K562 (cell line): Measurements from ENCODE around the gene SRSF5. TPM values are rescaled to one million over a fixed set of nuclear protein-coding genes. Genes with fewer than 3 reads are reported as not detected.

Source experiments
- ATAC-seq: fragments of 200-7000 bp; cut with Tn5 transposase; 3 replicates; pipeline ENCODE4 v1.9.1; 2020; ENCODE audit warnings: moderate library complexity
- BruUV-seq: library from RNA; stranded (reverse); fragments of 400-500 nt; replicated peaks from 2 replicates; lab custom pipeline; 2021; lab: Mats Ljungman, UMichigan
- CTCF ChIA-PET: fragments of 300-600 bp; formaldehyde crosslinking; extraction: SDS; loops from one replicate; lab custom pipeline; 2021; ENCODE audit warnings: low intra/inter-chr PET ratio; lab: Yijun Ruan, JAX
- POLR2A ChIA-PET: fragments of 300-600, 350-650 bp; sonication (Branson Sonifier 250); formaldehyde crosslinking; extraction: SDS; loops from one replicate; lab custom pipeline; 2021; ENCODE audit warnings: antibody characterized with exemption, inconsistent platforms; lab: Yijun Ruan, JAX
- DNase-seq, 4 experiments: peaks; one replicate each; pipeline versions ENCODE4 v3.0.0 to v3.0.0-alpha.2; 2011 to 2018; ENCODE audit warnings: low spot score in 3 of 4, mixed read lengths in 3 of 4; ENCODE audit errors: extremely low read depth in 1 of 4
- FAIRE-seq: peaks from 2 replicates; lab custom pipeline; 2011; peaks lifted over from hg19 to GRCh38; lab: Jason Lieb, UNC
- H2AFZ ChIP-seq: 2 replicates; pipeline ENCODE4 v1.6.0; 2011; ENCODE audit warnings: low read depth, low read length, control low read depth, inconsistent platforms
- H3K27ac ChIP-seq: fragments of 200-600 bp; 3 replicates; pipeline ENCODE4 v1.8.0; 2011; ENCODE audit warnings: low read depth, mild to moderate bottlenecking, control low read depth, inconsistent platforms, low read length, moderate library complexity, mixed read lengths; ENCODE audit errors: extremely low read depth
- H3K27me3 ChIP-seq, 2 experiments: fragments of 300-600 bp in 1 of 2; 2 replicates in 1 of 2; 3 replicates in 1 of 2; pipeline versions ENCODE4 v1.6.0 to v1.8.0; 2011; ENCODE audit warnings: inconsistent platforms in 2 of 2, low read length in 2 of 2, mild to moderate bottlenecking in 1 of 2, mixed read lengths in 1 of 2, moderate library complexity in 1 of 2; ENCODE audit not compliant: control insufficient read depth in 2 of 2, insufficient read depth in 2 of 2
- H3K36me3 ChIP-seq: fragments of 300-600 bp; 3 replicates; pipeline ENCODE4 v1.8.0; 2011; ENCODE audit warnings: mild to moderate bottlenecking, low read length, inconsistent platforms; ENCODE audit not compliant: control insufficient read depth, insufficient read depth
- H3K4me1 ChIP-seq, 2 experiments: fragments of 200-600 bp in 1 of 2; replicated peaks in 1 of 2; 2 replicates in 1 of 2; 3 replicates in 1 of 2; pipeline versions ENCODE4 v1.5.1 to v1.8.0; 2011; ENCODE audit warnings: inconsistent platforms in 2 of 2, low read length in 2 of 2, mild to moderate bottlenecking in 1 of 2, mixed read lengths in 1 of 2, moderate library complexity in 1 of 2; ENCODE audit not compliant: control insufficient read depth in 2 of 2, insufficient read depth in 2 of 2
- H3K4me2 ChIP-seq: 2 replicates; pipeline ENCODE4 v1.6.1; 2011; ENCODE audit warnings: low read length, control low read depth, inconsistent platforms, mixed read lengths; ENCODE audit not compliant: insufficient read depth
- H3K4me3 ChIP-seq: fragments of 200-600 bp; sonication (generic), shearing (Covaris generic); 2 replicates; pipeline ENCODE4 v1.5.1; 2016; ENCODE audit warnings: control low read depth, inconsistent platforms
- H3K79me2 ChIP-seq: fragments of 200-600 bp; 3 replicates; pipeline ENCODE4 v1.8.0; 2011; ENCODE audit warnings: low read length, inconsistent platforms; ENCODE audit not compliant: control insufficient read depth, insufficient read depth
- H3K9ac ChIP-seq, 2 experiments: 2 replicates each; pipeline versions ENCODE4 v1.6.0 to v1.6.1; 2011; ENCODE audit warnings: low read depth in 2 of 2, low read length in 2 of 2, control low read depth in 1 of 2, inconsistent platforms in 1 of 2, mild to moderate bottlenecking in 1 of 2, mixed read lengths in 1 of 2; ENCODE audit not compliant: insufficient read depth in 1 of 2
- H3K9me1 ChIP-seq: one replicate; pipeline ENCODE4 v1.6.0; 2011; ENCODE audit warnings: inconsistent platforms, mild to moderate bottlenecking, low read length, moderate library complexity; ENCODE audit not compliant: control insufficient read depth, insufficient read depth
- H3K9me3 ChIP-seq: replicated peaks from 2 replicates; pipeline ENCODE4 v1.5.1; 2011; ENCODE audit warnings: low read depth, low read length, inconsistent platforms; ENCODE audit not compliant: control insufficient read depth, insufficient read depth
- H4K20me1 ChIP-seq: replicated peaks from 2 replicates; pipeline ENCODE4 v1.6.1; 2011; ENCODE audit warnings: low read length, inconsistent platforms, mixed read lengths; ENCODE audit not compliant: control insufficient read depth, insufficient read depth
- CBX3 ChIP-seq, 2 experiments: IDR thresholded peaks; 1 replicate in 1 of 2; 2 replicates in 1 of 2; pipeline ENCODE4 v1.6.1; 2012; ENCODE audit warnings: inconsistent platforms in 2 of 2, low read length in 2 of 2, borderline replicate concordance in 1 of 2, control low read depth in 1 of 2
- SRSF9 ChIP-seq: fragments of 200-400 bp; formaldehyde crosslinking; IDR thresholded peaks from 2 replicates; pipeline ENCODE4 v1.6.1; 2017; ENCODE audit warnings: low read depth, low read length, borderline replicate concordance
- WGBS: fragments of 100-300 bp; shearing (Covaris generic); methylation state at CpG from one replicate; pipeline ENCODE4 v1.1.6; 2016; ENCODE audit warnings: low coverage, mixed read lengths; ENCODE audit not compliant: insufficient coverage; ENCODE audit errors: missing lambda C conversion rate; 5-methylcytosine and 5-hydroxymethylcytosine counted together
- in situ Hi-C: fragments of 300-500 bp; cut with MboI; formaldehyde crosslinking; loops from 4 replicates; pipeline ENCODE4 v1.15.0; 2018; ENCODE audit warnings: inconsistent platforms, mixed read lengths
- intact Hi-C: fragments of 100-400 bp; cut with micrococcal nuclease; formaldehyde crosslinking; loops from 2 replicates; pipeline ENCODE4 v1.14.2; 2022
- polyA plus RNA-seq, 8 experiments: library from polyadenylated mRNA; depleted of rRNA in 4 of 8; stranded (reverse) in 5 of 8; unstranded in 3 of 8; fragments of >200 nt; fragmentation: Nextera tagmentation in 2 of 8; fragmentation: Illumina TruSeq in 1 of 8; extraction: Ambion mirVana in 2 of 8; extraction: Trizol in 1 of 8; gene quantifications; 2 replicates each; pipeline versions ENCODE4 v1.2.1 to v1.2.3, GENCODE V29; 2011 to 2014; ENCODE audit warnings: inconsistent platforms in 1 of 8, missing spikeins in 1 of 8
- total RNA-seq, 7 experiments: library from RNA; depleted of rRNA in 6 of 7; stranded (reverse); fragments of >200 nt in 6 of 7; fragmentation: Illumina TruSeq in 2 of 7; extraction: Trizol in 2 of 7; gene quantifications; 2 replicates each; pipeline versions ENCODE4 v1.2.1 to v1.2.3, GENCODE V29; 2011 to 2021; ENCODE audit warnings: low replicate concordance in 1 of 7
- TF ChIP-seq, protein P1 (sequence below): fragments of 450-650 bp; IDR thresholded peaks from 2 replicates; pipeline ENCODE4 v1.6.1; 2017; ENCODE audit warnings: antibody characterized with exemption, mild to moderate bottlenecking
- TF ChIP-seq, protein P2 (sequence below): fragments of 250-450 bp; sonication (Bioruptor Pico); IDR thresholded peaks from 2 replicates; pipeline ENCODE4 v1.5.0; 2021; ENCODE audit warnings: mild to moderate bottlenecking, borderline replicate concordance
- TF ChIP-seq, protein P3 (sequence below): fragments of 450-650 bp; IDR thresholded peaks from 2 replicates; pipeline ENCODE4 v1.6.1; 2018; ENCODE audit not compliant: partially characterized antibody

Gene SRSF5
- total and polyA plus RNA-seq, 9 of the 15 experiments (the other 6 are each of a cell fraction or from before 2014, with no cell fraction given), result 108 to 460 (median 212) TPM

DNA sequence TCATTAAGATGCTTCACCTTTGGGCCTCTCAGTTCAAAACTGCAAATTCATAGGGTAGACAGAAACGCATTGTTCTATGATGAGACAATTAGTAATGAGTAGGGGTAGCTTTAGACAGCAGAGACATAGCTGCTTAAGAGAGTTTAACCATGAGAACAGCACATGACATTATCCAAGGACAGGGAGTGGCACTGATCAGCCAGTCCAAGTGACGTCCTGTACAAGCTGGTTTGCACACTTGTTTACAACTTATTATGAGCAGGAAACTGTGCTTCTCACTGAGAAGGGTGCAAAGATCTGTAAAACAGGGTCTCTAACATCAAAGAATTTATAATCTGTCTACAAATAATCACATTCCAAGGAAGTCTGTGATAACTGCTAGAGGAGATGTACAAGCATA is 11.2 kb upstream of the SRSF5 start (continued):
- TF ChIP-seq, protein P1, sequence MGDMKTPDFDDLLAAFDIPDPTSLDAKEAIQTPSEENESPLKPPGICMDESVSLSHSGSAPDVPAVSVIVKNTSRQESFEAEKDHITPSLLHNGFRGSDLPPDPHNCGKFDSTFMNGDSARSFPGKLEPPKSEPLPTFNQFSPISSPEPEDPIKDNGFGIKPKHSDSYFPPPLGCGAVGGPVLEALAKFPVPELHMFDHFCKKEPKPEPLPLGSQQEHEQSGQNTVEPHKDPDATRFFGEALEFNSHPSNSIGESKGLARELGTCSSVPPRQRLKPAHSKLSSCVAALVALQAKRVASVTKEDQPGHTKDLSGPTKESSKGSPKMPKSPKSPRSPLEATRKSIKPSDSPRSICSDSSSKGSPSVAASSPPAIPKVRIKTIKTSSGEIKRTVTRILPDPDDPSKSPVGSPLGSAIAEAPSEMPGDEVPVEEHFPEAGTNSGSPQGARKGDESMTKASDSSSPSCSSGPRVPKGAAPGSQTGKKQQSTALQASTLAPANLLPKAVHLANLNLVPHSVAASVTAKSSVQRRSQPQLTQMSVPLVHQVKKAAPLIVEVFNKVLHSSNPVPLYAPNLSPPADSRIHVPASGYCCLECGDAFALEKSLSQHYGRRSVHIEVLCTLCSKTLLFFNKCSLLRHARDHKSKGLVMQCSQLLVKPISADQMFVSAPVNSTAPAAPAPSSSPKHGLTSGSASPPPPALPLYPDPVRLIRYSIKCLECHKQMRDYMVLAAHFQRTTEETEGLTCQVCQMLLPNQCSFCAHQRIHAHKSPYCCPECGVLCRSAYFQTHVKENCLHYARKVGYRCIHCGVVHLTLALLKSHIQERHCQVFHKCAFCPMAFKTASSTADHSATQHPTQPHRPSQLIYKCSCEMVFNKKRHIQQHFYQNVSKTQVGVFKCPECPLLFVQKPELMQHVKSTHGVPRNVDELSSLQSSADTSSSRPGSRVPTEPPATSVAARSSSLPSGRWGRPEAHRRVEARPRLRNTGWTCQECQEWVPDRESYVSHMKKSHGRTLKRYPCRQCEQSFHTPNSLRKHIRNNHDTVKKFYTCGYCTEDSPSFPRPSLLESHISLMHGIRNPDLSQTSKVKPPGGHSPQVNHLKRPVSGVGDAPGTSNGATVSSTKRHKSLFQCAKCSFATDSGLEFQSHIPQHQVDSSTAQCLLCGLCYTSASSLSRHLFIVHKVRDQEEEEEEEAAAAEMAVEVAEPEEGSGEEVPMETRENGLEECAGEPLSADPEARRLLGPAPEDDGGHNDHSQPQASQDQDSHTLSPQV, result no peak
- no peak for TF ChIP-seq SRSF9
- TF ChIP-seq, protein P2, sequence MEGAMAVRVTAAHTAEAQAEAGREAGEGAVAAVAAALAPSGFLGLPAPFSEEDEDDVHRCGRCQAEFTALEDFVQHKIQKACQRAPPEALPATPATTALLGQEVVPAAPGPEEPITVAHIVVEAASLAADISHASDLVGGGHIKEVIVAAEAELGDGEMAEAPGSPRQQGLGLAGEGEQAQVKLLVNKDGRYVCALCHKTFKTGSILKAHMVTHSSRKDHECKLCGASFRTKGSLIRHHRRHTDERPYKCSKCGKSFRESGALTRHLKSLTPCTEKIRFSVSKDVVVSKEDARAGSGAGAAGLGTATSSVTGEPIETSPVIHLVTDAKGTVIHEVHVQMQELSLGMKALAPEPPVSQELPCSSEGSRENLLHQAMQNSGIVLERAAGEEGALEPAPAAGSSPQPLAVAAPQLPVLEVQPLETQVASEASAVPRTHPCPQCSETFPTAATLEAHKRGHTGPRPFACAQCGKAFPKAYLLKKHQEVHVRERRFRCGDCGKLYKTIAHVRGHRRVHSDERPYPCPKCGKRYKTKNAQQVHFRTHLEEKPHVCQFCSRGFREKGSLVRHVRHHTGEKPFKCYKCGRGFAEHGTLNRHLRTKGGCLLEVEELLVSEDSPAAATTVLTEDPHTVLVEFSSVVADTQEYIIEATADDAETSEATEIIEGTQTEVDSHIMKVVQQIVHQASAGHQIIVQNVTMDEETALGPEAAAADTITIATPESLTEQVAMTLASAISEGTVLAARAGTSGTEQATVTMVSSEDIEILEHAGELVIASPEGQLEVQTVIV, result no peak

DNA sequence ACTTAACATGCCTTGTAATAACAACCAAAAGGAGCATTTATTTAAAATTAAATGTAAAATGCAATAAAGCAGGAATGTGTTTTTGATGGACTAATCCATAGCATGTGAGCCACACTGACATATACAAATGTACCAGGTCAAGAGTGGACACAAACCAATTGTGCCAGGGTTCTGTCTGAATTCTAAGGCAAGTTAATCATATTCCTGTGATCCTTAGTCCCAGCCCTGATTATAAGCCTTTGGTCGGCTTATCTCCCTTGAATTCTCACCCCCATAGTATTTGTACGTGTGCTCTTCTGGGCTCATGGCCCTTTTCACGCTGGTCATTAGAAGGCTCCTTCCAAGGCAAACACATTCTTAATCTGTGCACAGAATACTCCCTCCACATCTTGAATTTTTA is 10.6 kb upstream of the SRSF5 start:
- no peak overlapping the region for H3K4me2 ChIP-seq
- H4K20me1 ChIP-seq, result no peaks in the 10 kb centered on the region
- H3K36me3 ChIP-seq, result no peaks in the 10 kb centered on the region
- no peak for TF ChIP-seq CBX3 (IDR thresholded peaks at IDR 0.05; ENCODE audit: borderline replicate concordance in 1 of 2, low read length in 2 of 2)
- TF ChIP-seq, protein P3, sequence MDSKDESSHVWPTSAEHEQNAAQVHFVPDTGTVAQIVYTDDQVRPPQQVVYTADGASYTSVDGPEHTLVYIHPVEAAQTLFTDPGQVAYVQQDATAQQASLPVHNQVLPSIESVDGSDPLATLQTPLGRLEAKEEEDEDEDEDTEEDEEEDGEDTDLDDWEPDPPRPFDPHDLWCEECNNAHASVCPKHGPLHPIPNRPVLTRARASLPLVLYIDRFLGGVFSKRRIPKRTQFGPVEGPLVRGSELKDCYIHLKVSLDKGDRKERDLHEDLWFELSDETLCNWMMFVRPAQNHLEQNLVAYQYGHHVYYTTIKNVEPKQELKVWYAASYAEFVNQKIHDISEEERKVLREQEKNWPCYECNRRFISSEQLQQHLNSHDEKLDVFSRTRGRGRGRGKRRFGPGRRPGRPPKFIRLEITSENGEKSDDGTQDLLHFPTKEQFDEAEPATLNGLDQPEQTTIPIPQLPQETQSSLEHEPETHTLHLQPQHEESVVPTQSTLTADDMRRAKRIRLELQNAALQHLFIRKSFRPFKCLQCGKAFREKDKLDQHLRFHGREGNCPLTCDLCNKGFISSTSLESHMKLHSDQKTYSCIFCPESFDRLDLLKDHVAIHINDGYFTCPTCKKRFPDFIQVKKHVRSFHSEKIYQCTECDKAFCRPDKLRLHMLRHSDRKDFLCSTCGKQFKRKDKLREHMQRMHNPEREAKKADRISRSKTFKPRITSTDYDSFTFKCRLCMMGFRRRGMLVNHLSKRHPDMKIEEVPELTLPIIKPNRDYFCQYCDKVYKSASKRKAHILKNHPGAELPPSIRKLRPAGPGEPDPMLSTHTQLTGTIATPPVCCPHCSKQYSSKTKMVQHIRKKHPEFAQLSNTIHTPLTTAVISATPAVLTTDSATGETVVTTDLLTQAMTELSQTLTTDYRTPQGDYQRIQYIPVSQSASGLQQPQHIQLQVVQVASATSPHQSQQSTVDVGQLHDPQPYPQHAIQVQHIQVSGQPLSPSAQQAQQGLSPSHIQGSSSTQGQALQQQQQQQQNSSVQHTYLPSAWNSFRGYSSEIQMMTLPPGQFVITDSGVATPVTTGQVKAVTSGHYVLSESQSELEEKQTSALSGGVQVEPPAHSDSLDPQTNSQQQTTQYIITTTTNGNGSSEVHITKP, result peak; percentile 71
- H3K4me1 ChIP-seq, result peaks cover 4 to 22% of the 10 kb centered on the region in 2 experiments; a peak in 4 of 5 replicates
- CTCF ChIA-PET, result no interaction called here
- no peaks in the 10 kb centered on the region for H3K79me2 ChIP-seq
- in situ Hi-C loops (no loop called here), intact Hi-C loops (no loop called here)
- 40% methylated on average over 3 of the region's 3 CpGs for WGBS
- H3K9me3 ChIP-seq, result no peaks in the 10 kb centered on the region
- H3K27ac ChIP-seq, result no peak overlapping the region
- BruUV-seq, result no TSS peak
- DNase-seq (no peak), FAIRE-seq (no peak), ATAC-seq (no peak)
- no peaks in the 10 kb centered on the region for H3K9me1 ChIP-seq
- H3K9ac ChIP-seq, result no peak overlapping the region
- H3K27me3 ChIP-seq, result no peaks in the 10 kb centered on the region
- POLR2A ChIA-PET, result no interaction called here
- no peak overlapping the region for H3K4me3 ChIP-seq
- H2AFZ ChIP-seq, result peak overlapping the region; percentile 76
